ENCODE measurements around the gene SMPD2.

Gene SMPD2

DNA sequence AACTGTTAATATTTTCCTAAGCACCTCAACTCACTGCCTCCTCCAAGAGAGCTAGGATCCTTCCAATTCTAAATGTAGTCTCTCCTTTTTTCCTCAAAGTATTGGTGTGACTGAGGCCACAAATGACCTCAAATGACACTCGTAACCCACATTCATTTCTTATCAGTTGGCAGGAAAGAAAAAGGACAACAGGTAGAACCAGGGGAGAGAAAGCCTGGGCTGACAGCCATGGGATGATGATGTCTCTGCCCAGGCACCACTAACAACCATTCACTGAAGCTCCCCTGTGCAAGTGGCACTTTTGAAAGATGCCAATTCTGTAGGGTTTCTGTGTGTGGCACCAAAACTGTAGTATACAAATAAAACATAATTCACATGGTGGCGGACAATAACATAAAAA lies 35.1 kb downstream of the SMPD2 start:
- TF ChIP-seq, protein P1, sequence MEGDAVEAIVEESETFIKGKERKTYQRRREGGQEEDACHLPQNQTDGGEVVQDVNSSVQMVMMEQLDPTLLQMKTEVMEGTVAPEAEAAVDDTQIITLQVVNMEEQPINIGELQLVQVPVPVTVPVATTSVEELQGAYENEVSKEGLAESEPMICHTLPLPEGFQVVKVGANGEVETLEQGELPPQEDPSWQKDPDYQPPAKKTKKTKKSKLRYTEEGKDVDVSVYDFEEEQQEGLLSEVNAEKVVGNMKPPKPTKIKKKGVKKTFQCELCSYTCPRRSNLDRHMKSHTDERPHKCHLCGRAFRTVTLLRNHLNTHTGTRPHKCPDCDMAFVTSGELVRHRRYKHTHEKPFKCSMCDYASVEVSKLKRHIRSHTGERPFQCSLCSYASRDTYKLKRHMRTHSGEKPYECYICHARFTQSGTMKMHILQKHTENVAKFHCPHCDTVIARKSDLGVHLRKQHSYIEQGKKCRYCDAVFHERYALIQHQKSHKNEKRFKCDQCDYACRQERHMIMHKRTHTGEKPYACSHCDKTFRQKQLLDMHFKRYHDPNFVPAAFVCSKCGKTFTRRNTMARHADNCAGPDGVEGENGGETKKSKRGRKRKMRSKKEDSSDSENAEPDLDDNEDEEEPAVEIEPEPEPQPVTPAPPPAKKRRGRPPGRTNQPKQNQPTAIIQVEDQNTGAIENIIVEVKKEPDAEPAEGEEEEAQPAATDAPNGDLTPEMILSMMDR (conservative IDR thresholded peaks at IDR 0.05; ENCODE audit: control insufficient read depth, insufficient read depth, low read depth, low read length), result no peak
- no peak overlapping the region for H3K4me3 ChIP-seq (ENCODE audit: control insufficient read depth, low read depth, low read length)

DNA sequence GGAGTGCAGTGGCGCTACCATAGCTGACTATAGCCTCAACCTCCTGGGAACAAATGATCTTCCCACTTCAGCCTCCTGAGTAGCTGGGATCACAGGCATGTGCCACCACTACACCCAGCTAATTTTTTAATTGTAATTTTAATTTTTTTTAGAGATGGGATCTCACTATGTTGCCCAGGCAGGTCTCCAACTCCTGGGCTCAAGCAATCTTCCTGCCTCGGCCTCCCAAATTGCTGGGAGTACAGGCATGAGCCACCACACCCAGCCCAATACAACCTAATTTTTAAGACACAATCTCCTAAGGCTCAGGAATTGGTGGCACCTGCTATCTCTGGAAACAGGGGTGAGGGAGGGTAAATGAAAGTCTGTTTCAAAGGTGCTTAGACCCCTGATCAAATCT lies 36.7 kb downstream of the SMPD2 start:
- TF ChIP-seq, protein P1 (conservative IDR thresholded peaks at IDR 0.05; ENCODE audit: control insufficient read depth, insufficient read depth, low read depth, low read length), result no peak
- DNase-seq (ENCODE audit: low read depth), result no peak
- H3K4me3 ChIP-seq (ENCODE audit: control insufficient read depth, low read depth, low read length), result no peak overlapping the region

More for the DNA sequence above, 35.1 kb downstream of the SMPD2 start:
- DNase-seq (ENCODE audit: low read depth), result no peak

DNA sequence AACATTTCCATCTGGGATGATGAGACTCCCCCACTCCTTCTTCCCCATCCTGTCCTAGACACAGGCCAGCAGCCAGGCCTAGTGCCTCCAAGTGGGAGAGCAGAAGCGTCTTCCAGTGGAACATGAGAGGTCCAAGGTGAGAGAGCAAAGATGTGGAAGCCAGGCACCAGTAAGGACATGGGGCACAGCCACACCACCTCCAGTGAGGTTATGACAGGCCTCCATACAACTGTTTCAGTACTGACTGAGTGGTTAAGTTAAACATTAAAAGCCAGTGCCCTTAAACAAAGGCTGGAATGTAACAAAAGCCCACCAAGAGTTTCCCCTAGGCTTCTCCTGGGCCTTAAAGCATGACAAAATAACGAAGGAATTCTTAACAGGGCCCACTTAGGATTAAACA lies 37.2 kb downstream of the SMPD2 start:
- TF ChIP-seq, protein P1 (conservative IDR thresholded peaks at IDR 0.05; ENCODE audit: control insufficient read depth, insufficient read depth, low read depth, low read length), result no peak
- H3K4me3 ChIP-seq (ENCODE audit: control insufficient read depth, low read depth, low read length), result no peak overlapping the region
- DNase-seq (ENCODE audit: low read depth), result no peak

DNA sequence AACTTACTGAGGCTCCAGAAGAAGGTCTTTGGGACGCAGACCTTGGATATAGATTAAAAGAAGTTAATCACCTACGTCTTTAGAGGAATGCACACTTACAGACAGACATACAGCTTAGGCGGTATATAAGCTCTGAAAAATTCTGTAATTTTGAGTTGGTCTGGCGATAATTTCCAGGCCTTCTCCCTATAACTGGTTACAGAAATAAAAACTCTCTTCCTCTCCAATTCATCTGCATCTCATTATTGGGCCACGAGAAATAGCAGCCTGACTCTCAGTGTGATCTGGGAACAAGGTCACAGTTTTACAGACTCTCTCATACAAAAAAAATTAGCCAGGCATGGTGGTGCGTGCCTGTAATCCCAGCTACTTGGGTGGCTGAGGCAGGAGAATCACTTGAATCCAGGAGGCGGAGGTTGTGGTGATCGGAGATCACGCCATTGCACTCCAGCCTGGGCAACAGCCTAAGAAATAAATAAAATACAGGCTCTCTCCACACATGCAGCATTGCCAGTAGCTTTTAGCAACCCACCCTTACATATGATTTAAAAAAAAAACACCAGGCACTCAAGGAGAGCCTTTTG lies 37.8 kb downstream of the SMPD2 start:
- peak; percentile 47 for DNase-seq (ENCODE audit: low read depth)
- H3K4me3 ChIP-seq (ENCODE audit: control insufficient read depth, low read depth, low read length), result peak overlapping the region; percentile 9
- TF ChIP-seq, protein P1 (conservative IDR thresholded peaks at IDR 0.05; ENCODE audit: control insufficient read depth, insufficient read depth, low read depth, low read length), result no peak

DNA sequence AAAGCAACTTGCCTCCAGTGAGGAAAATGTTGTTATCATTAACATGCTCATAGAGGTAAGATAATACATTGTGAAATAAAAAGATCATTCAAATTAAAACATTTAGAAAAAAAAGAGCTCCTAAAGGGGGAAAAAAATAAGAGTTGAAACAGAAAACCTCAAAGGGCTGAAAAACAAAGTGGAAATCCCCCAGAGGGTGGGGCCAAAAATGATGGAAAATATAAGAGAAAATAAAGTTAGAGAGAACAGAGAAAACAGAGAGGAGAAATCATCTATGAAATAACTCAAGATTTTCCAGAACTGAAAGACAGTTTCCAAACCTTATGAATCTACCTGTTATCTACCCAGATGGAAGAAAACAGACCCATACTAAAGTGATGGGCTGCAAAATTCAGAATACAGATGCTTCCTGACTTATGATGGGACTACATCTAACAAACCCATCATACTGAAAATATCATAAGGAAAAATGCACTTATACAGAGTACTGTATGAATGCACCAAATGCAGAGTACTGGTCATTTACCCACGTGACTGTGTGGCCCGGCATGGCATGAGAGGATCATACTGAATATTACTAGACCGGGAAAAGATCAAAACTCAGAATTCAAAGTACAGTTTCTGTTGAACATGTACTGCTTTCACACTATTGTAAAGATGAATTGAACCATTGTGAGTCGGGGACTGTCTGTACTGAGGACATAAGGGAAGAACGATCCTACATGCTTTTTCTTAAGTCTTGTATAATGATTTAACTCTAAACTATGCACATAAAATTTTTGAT lies 38.5 kb downstream of the SMPD2 start:
- no peak for DNase-seq (ENCODE audit: low read depth)
- peak overlapping the region; percentile 9 for H3K4me3 ChIP-seq (ENCODE audit: control insufficient read depth, low read depth, low read length)
- TF ChIP-seq, protein P1 (conservative IDR thresholded peaks at IDR 0.05; ENCODE audit: control insufficient read depth, insufficient read depth, low read depth, low read length), result no peak

DNA sequence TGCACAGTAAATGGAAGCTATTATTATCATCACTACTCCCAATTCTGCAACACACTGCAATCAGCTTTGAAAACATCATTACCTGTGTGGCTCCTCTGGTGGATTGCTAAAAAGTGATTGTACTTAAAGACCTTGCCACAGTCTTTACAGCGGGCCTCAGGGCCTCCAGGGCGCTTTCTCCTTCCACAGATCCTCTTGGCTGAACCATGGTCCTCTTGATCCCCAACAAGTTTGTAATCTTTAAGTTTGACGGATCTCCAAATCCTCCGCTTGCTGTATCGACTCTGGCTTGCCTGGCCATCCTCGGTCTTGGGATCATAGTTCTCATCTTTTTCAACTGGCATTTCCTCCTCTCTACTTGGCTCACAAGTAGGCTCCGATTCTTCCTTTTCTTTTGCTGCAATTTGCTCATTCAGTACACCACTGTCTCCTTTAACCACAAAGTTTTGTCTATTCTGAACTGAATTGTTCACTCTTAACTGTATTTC lies 40.5 kb downstream of the SMPD2 start:
- TF ChIP-seq, protein P1 (conservative IDR thresholded peaks at IDR 0.05; ENCODE audit: control insufficient read depth, insufficient read depth, low read depth, low read length), result no peak
- no peak for DNase-seq (ENCODE audit: low read depth)
- H3K4me3 ChIP-seq (ENCODE audit: control insufficient read depth, low read depth, low read length), result no peak overlapping the region

Measured in fibroblast of mammary gland (primary cell).